ENCODE measurements around the gene HOMER2. TPM values are rescaled to one million over a fixed set of nuclear protein-coding genes. Genes with fewer than 3 reads are reported as not detected.
"Not testable (repeated sequence)": the region's sequence is repeated elsewhere in the genome, so short reads cannot be mapped to it uniquely, and the experiment has no call there.

The HOMER2 gene
- total RNA-seq, 1 experiment from 2014 or later = 22.6 TPM

DNA sequence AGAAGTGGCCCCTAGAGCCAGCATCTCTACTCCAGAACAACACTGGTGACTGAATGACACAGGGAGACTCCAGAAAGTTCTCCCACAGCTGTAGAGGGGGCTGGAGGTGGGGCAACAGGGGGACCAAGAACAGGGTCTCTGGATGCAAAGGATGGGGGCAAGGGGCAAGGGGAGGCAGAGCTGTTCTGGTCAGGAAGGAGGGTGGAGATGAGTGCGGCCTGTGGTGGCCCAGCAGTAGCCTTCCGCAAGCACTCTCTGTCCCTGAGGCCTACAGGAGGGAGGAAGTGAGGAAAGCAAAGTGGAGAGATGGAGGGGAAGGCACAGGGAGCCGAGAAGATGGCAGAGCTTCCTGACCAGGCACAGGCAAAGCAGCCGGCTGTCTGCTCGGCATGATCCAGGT lies 56.5 kb downstream of the HOMER2 start:
- Histone ChIP-seq H3K9me3 (ENCODE audit: low read length) (no peaks in the 10 kb centered on the region), H3K79me2 (ENCODE audit: low read length) (no peaks in the 10 kb centered on the region), H3F3A (ENCODE audit: low read length, unreplicated experiment) (no peaks in the 10 kb centered on the region), H3K4me1 (ENCODE audit: insufficient read depth, low read length) (no peaks in the 10 kb centered on the region), H3K27ac (ENCODE audit: low read length) (no peak overlapping the region), H3K4me2 (ENCODE audit: low read length) (no peak overlapping the region), H2AFZ (ENCODE audit: low read length) (no peak overlapping the region), H4K20me1 (ENCODE audit: low read length) (no peaks in the 10 kb centered on the region), H3K36me3 (ENCODE audit: low read depth, low read length) (no peaks in the 10 kb centered on the region), H3K9me2 (replicated peaks; ENCODE audit: low read length) (no peaks in the 10 kb centered on the region), H3K27me3 (ENCODE audit: low read length) (no peaks in the 10 kb centered on the region), H3K4me3 (ENCODE audit: low read length) (no peak overlapping the region), H3K9ac (ENCODE audit: low read length) (no peak overlapping the region)
- ATAC-seq (no peak), DNase-seq (no peak)
- TF ChIP-seq EZH2 (IDR thresholded peaks at IDR 0.05; ENCODE audit: low read length, unreplicated experiment) (no peak), EZH2phosphoT487 (IDR thresholded peaks at IDR 0.05; ENCODE audit: borderline replicate concordance, low read length) (no peak)
- TF ChIP-seq, protein P1, sequence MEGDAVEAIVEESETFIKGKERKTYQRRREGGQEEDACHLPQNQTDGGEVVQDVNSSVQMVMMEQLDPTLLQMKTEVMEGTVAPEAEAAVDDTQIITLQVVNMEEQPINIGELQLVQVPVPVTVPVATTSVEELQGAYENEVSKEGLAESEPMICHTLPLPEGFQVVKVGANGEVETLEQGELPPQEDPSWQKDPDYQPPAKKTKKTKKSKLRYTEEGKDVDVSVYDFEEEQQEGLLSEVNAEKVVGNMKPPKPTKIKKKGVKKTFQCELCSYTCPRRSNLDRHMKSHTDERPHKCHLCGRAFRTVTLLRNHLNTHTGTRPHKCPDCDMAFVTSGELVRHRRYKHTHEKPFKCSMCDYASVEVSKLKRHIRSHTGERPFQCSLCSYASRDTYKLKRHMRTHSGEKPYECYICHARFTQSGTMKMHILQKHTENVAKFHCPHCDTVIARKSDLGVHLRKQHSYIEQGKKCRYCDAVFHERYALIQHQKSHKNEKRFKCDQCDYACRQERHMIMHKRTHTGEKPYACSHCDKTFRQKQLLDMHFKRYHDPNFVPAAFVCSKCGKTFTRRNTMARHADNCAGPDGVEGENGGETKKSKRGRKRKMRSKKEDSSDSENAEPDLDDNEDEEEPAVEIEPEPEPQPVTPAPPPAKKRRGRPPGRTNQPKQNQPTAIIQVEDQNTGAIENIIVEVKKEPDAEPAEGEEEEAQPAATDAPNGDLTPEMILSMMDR (conservative IDR thresholded peaks at IDR 0.05; ENCODE audit: low read depth, low read length) = no peak
- POLR2A ChIA-PET (ENCODE audit: unreplicated experiment) = no interaction called here
- CTCF ChIA-PET = no interaction called here
- intact Hi-C loops (cut with micrococcal nuclease) = no loop called here
- BruUV-seq (replicated peaks) = no TSS peak

DNA sequence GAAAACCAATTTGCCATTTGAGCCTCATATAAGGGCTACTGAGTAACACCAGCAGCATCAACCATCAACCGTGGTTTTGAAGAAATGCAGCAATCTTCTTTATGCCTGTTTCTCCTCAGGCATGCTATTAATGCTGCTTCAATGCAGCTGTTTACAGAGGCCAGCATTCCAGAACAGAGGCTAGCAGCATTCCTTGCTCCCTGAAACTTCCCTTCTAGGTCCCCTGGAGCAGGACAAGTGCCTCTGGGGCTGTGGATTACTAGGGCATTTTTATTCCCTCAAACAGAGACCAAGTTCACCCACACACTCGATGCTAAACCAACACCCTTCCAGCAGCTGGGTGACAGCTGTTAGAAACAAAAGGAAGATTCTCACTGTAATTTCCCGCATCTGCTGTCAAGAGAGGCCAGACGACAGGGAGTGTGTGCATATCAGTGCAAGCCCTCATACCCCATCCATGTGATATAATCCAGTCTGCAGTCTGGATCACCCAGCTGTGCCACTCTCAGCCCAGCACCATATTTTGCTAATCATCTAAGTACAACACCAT lies 57.5 kb downstream of the HOMER2 start:
- no peaks in the 10 kb centered on the region for H3F3A ChIP-seq (ENCODE audit: low read length, unreplicated experiment)
- no peak overlapping the region for H3K27ac ChIP-seq (ENCODE audit: low read length)
- no TSS peak for BruUV-seq (replicated peaks)
- no peak overlapping the region for H3K4me2 ChIP-seq (ENCODE audit: low read length)
- no peaks in the 10 kb centered on the region for H3K79me2 ChIP-seq (ENCODE audit: low read length)
- CTCF ChIA-PET = no interaction called here
- H3K27me3 ChIP-seq (ENCODE audit: low read length) = no peaks in the 10 kb centered on the region
- no peak overlapping the region for H3K9ac ChIP-seq (ENCODE audit: low read length)
- H3K9me2 ChIP-seq (replicated peaks; ENCODE audit: low read length) = no peaks in the 10 kb centered on the region
- no peak overlapping the region for H2AFZ ChIP-seq (ENCODE audit: low read length)
- H3K4me1 ChIP-seq (ENCODE audit: insufficient read depth, low read length) = no peaks in the 10 kb centered on the region
- DNase-seq (no peak), ATAC-seq (no peak)
- POLR2A ChIA-PET (ENCODE audit: unreplicated experiment) = no interaction called here
- intact Hi-C loops (cut with micrococcal nuclease) = no loop called here
- no peaks in the 10 kb centered on the region for H4K20me1 ChIP-seq (ENCODE audit: low read length)
- H3K4me3 ChIP-seq (ENCODE audit: low read length) = no peak overlapping the region
- H3K36me3 ChIP-seq (ENCODE audit: low read depth, low read length) = no peaks in the 10 kb centered on the region
- no peak for TF ChIP-seq EZH2phosphoT487 (IDR thresholded peaks at IDR 0.05; ENCODE audit: borderline replicate concordance, low read length)
- TF ChIP-seq, protein P1 (conservative IDR thresholded peaks at IDR 0.05; ENCODE audit: low read depth, low read length) = no peak
- TF ChIP-seq EZH2 (IDR thresholded peaks at IDR 0.05; ENCODE audit: low read length, unreplicated experiment) = no peak
- no peaks in the 10 kb centered on the region for H3K9me3 ChIP-seq (ENCODE audit: low read length)

- H4K20me1 ChIP-seq (ENCODE audit: low read length); H3K36me3 ChIP-seq (ENCODE audit: low read depth, low read length); H3K27me3 ChIP-seq (ENCODE audit: low read length); intact Hi-C loops (cut with micrococcal nuclease); H3K4me3 ChIP-seq (ENCODE audit: low read length); ATAC-seq; H3K4me1 ChIP-seq (ENCODE audit: insufficient read depth, low read length); H2AFZ ChIP-seq (ENCODE audit: low read length); H3K9me3 ChIP-seq (ENCODE audit: low read length); H3F3A ChIP-seq (ENCODE audit: low read length, unreplicated experiment); H3K27ac ChIP-seq (ENCODE audit: low read length); BruUV-seq (replicated peaks); H3K9me2 ChIP-seq (replicated peaks; ENCODE audit: low read length); H3K79me2 ChIP-seq (ENCODE audit: low read length); POLR2A ChIA-PET (ENCODE audit: unreplicated experiment); H3K4me2 ChIP-seq (ENCODE audit: low read length); DNase-seq; H3K9ac ChIP-seq (ENCODE audit: low read length); CTCF ChIA-PET: not testable (repeated sequence)
Measured at GRCh38 chr15:82893473-82893872, 59.0 kb downstream of the HOMER2 start.

All from PC-3 (cell line).